K562 (cell line): Measurements from ENCODE around the gene TUBGCP5. TPM values are rescaled to one million over a fixed set of nuclear protein-coding genes. Genes with fewer than 3 reads are reported as not detected.

Experiments used
- BRCA1 ChIP-seq, 2 experiments: fragments of 450-650 bp in 1 of 2; sonication (generic) in 1 of 2; formaldehyde crosslinking in 1 of 2; IDR thresholded peaks; 2 replicates each; pipeline versions ENCODE4 v1.5.0 to v1.6.1; 2017 to 2020; ENCODE audit warnings: mild to moderate bottlenecking in 1 of 2, missing genetic modification reagents in 1 of 2
- CAMTA2 ChIP-seq: fragments of 250-450 bp; sonication (Bioruptor Pico); conservative IDR thresholded peaks from 2 replicates; pipeline ENCODE4 v1.5.1; 2022
- CXXC5 ChIP-seq: fragments of 250-450 bp; sonication (Bioruptor Pico); IDR thresholded peaks from 2 replicates; pipeline ENCODE4 v1.8.0; 2022; ENCODE audit warnings: inconsistent platforms, mild to moderate bottlenecking, moderate library complexity
- FOXA1 ChIP-seq: fragments of 450-650 bp; IDR thresholded peaks from 2 replicates; pipeline ENCODE4 v1.6.1; 2016; ENCODE audit warnings: mild to moderate bottlenecking, borderline replicate concordance
- GTF2F1 ChIP-seq: IDR thresholded peaks from 2 replicates; pipeline ENCODE4 v1.6.1; 2011; ENCODE audit warnings: low read depth, low read length, improper control_type of control experiment
- LCOR ChIP-seq: sonication (generic); formaldehyde crosslinking; IDR thresholded peaks from 2 replicates; pipeline ENCODE4 v1.8.0; 2022; ENCODE audit warnings: mild to moderate bottlenecking, missing genetic modification reagents
- MTA3 ChIP-seq: fragments of 450-650 bp; formaldehyde crosslinking; IDR thresholded peaks from 2 replicates; pipeline ENCODE4 v1.6.1; 2017; ENCODE audit warnings: mild to moderate bottlenecking, borderline replicate concordance
- SAFB ChIP-seq: fragments of 200-400 bp; formaldehyde crosslinking; IDR thresholded peaks from 2 replicates; pipeline ENCODE4 v1.6.1; 2017; ENCODE audit warnings: low read depth, low read length, borderline replicate concordance
- SMAD4 ChIP-seq: fragments of 250-450 bp; sonication (Bioruptor Pico); conservative IDR thresholded peaks from 2 replicates; pipeline ENCODE4 v1.8.0; 2021; ENCODE audit warnings: inconsistent platforms, mild to moderate bottlenecking, moderate library complexity
- TEAD1 ChIP-seq, 2 experiments: fragments of 450-650 bp in 1 of 2; sonication (generic) in 1 of 2; formaldehyde crosslinking; IDR thresholded peaks; 2 replicates each; pipeline versions ENCODE4 v1.4.0 to v1.8.0; 2020 to 2022; ENCODE audit warnings: mild to moderate bottlenecking in 2 of 2, missing genetic modification reagents in 1 of 2
- ZNF717 ChIP-seq: fragments of 250-450 bp; sonication (Bioruptor Pico); IDR thresholded peaks from 2 replicates; pipeline ENCODE4 v1.5.0; 2021
- polyA plus RNA-seq, 8 experiments: library from polyadenylated mRNA; depleted of rRNA in 4 of 8; stranded (reverse) in 5 of 8; unstranded in 3 of 8; fragments of >200 nt; fragmentation: Nextera tagmentation in 2 of 8; fragmentation: Illumina TruSeq in 1 of 8; extraction: Ambion mirVana in 2 of 8; extraction: Trizol in 1 of 8; gene quantifications; 2 replicates each; pipeline versions ENCODE4 v1.2.1 to v1.2.3, GENCODE V29; 2011 to 2014; ENCODE audit warnings: inconsistent platforms in 1 of 8, missing spikeins in 1 of 8
- total RNA-seq, 7 experiments: library from RNA; depleted of rRNA in 6 of 7; stranded (reverse); fragments of >200 nt in 6 of 7; fragmentation: Illumina TruSeq in 2 of 7; extraction: Trizol in 2 of 7; gene quantifications; 2 replicates each; pipeline versions ENCODE4 v1.2.1 to v1.2.3, GENCODE V29; 2011 to 2021; ENCODE audit warnings: low replicate concordance in 1 of 7
- TF ChIP-seq, protein P1 (sequence below): fragments of 200-800 bp; sonication (Bioruptor generic); IDR thresholded peaks from 2 replicates; pipeline ENCODE4 v1.6.1; 2017; ENCODE audit warnings: missing genetic modification characterization, missing compliant biosample characterization
- TF ChIP-seq, protein P2 (sequence below): fragments of 200-800 bp; sonication (Bioruptor generic); IDR thresholded peaks from 2 replicates; pipeline ENCODE4 v1.6.1; 2017; ENCODE audit warnings: missing genetic modification characterization, missing compliant biosample characterization
- TF ChIP-seq, protein P3 (sequence below): fragments of 150-350 bp; conservative IDR thresholded peaks from 2 replicates; pipeline ENCODE4 v1.6.1; 2014; ENCODE audit warnings: low read length
- TF ChIP-seq, protein P4 (sequence below), 2 experiments: IDR thresholded peaks; 2 replicates each; pipeline ENCODE4 v1.6.1; 2011; ENCODE audit warnings: borderline replicate concordance in 1 of 2, control low read depth in 1 of 2, low read depth in 1 of 2, low read length in 1 of 2, mild to moderate bottlenecking in 1 of 2, mixed read lengths in 1 of 2, moderate library complexity in 1 of 2; ENCODE audit not compliant: insufficient read depth in 1 of 2, insufficient read length in 1 of 2, poor library complexity in 1 of 2, severe bottlenecking in 1 of 2; ENCODE audit errors: extremely low read depth in 1 of 2
- TF ChIP-seq, protein P5 (sequence below): sonication (generic); formaldehyde crosslinking; IDR thresholded peaks from 2 replicates; pipeline ENCODE4 v1.5.0; 2020; ENCODE audit warnings: missing genetic modification reagents
- TF ChIP-seq, protein P6 (sequence below): fragments of 250-450 bp; sonication (Bioruptor Pico); IDR thresholded peaks from 2 replicates; pipeline ENCODE4 v1.8.0; 2021; ENCODE audit warnings: moderate library complexity, mild to moderate bottlenecking, inconsistent platforms

Gene TUBGCP5
- total and polyA plus RNA-seq, 9 of the 15 experiments (the other 6 are each of a cell fraction or from before 2014, with no cell fraction given) = 5.8 to 33.9 (median 23.2) TPM

DNA sequence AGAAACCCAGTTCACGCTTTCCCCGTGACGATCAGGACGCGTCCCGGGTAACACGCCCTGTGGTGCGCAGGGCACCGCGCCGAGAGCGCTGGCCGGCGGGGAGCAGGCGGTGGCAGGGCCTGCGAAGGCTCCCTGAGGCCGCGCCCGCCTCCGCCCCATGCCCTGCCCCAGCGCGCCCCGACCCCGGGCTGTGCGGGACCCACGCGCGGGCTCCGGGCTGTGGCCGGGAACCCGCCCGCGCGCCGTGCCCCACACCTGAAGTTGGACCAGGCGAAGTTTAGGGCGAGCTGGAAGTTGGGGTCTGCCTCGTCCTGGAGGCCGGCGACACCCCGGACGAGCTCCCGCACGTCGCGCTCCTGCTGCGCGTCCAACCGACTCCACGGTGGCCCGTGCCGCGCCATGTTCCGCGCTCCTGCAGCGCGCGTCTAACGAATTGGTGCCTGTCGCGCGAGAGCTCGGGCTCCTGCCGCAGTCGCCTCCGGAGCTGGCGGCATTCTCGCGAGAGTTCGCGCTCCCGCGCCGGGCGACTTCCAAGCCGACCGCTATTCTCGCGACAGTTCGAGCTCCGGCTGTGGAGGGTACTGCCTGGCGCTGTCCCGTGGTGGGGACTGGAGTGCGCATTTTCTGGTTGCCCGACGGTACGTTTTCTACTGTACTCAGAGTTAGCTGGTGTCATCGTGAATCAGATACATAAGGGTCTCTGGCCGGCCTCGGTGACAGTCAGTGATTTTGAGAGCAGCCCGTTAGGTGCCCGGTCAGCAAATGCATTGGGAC lies at the start of gene TUBGCP5 (continued):
- TF ChIP-seq LCOR (CRISPR knock-in tag) = no peak
- TF ChIP-seq BRCA1 (IDR thresholded peaks at IDR 0.05) = no peak
- TF ChIP-seq BRCA1 (CRISPR knock-in tag; IDR thresholded peaks at IDR 0.05) = no peak
- no peak for TF ChIP-seq CAMTA2
- TF ChIP-seq, protein P1, sequence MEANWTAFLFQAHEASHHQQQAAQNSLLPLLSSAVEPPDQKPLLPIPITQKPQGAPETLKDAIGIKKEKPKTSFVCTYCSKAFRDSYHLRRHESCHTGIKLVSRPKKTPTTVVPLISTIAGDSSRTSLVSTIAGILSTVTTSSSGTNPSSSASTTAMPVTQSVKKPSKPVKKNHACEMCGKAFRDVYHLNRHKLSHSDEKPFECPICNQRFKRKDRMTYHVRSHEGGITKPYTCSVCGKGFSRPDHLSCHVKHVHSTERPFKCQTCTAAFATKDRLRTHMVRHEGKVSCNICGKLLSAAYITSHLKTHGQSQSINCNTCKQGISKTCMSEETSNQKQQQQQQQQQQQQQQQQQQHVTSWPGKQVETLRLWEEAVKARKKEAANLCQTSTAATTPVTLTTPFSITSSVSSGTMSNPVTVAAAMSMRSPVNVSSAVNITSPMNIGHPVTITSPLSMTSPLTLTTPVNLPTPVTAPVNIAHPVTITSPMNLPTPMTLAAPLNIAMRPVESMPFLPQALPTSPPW (CRISPR knock-in tag) = no peak; the same call in 1 of the 2 replicates
- peak; percentile 92 for TF ChIP-seq SAFB
- TF ChIP-seq, protein P2, sequence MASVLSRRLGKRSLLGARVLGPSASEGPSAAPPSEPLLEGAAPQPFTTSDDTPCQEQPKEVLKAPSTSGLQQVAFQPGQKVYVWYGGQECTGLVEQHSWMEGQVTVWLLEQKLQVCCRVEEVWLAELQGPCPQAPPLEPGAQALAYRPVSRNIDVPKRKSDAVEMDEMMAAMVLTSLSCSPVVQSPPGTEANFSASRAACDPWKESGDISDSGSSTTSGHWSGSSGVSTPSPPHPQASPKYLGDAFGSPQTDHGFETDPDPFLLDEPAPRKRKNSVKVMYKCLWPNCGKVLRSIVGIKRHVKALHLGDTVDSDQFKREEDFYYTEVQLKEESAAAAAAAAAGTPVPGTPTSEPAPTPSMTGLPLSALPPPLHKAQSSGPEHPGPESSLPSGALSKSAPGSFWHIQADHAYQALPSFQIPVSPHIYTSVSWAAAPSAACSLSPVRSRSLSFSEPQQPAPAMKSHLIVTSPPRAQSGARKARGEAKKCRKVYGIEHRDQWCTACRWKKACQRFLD (CRISPR knock-in tag) = peak; percentile 23; the same call in 1 of the 2 replicates
- TF ChIP-seq, protein P3, sequence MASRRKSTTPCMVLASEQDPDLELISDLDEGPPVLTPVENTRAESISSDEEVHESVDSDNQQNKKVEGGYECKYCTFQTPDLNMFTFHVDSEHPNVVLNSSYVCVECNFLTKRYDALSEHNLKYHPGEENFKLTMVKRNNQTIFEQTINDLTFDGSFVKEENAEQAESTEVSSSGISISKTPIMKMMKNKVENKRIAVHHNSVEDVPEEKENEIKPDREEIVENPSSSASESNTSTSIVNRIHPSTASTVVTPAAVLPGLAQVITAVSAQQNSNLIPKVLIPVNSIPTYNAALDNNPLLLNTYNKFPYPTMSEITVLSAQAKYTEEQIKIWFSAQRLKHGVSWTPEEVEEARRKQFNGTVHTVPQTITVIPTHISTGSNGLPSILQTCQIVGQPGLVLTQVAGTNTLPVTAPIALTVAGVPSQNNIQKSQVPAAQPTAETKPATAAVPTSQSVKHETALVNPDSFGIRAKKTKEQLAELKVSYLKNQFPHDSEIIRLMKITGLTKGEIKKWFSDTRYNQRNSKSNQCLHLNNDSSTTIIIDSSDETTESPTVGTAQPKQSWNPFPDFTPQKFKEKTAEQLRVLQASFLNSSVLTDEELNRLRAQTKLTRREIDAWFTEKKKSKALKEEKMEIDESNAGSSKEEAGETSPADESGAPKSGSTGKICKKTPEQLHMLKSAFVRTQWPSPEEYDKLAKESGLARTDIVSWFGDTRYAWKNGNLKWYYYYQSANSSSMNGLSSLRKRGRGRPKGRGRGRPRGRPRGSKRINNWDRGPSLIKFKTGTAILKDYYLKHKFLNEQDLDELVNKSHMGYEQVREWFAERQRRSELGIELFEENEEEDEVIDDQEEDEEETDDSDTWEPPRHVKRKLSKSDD = peak; percentile 99
- no peak for TF ChIP-seq FOXA1
- TF ChIP-seq, protein P4, sequence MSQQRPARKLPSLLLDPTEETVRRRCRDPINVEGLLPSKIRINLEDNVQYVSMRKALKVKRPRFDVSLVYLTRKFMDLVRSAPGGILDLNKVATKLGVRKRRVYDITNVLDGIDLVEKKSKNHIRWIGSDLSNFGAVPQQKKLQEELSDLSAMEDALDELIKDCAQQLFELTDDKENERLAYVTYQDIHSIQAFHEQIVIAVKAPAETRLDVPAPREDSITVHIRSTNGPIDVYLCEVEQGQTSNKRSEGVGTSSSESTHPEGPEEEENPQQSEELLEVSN (IDR thresholded peaks at IDR 0.05; ENCODE audit: borderline replicate concordance in 1 of 2, extremely low read depth in 1 of 2, insufficient read depth in 1 of 2, insufficient read length in 1 of 2, low read depth in 1 of 2, low read length in 1 of 2, poor library complexity in 1 of 2, severe bottlenecking in 1 of 2) = peak; percentile 78 to 80
- 0 out of 2 replicates have a peak, but pooled peaks have one; percentile 31 for TF ChIP-seq SMAD4
- peak; percentile 81 for TF ChIP-seq MTA3
- 0 out of 2 replicates have a peak, but pooled peaks have one; percentile 39 for TF ChIP-seq GTF2F1
- TF ChIP-seq, protein P5, sequence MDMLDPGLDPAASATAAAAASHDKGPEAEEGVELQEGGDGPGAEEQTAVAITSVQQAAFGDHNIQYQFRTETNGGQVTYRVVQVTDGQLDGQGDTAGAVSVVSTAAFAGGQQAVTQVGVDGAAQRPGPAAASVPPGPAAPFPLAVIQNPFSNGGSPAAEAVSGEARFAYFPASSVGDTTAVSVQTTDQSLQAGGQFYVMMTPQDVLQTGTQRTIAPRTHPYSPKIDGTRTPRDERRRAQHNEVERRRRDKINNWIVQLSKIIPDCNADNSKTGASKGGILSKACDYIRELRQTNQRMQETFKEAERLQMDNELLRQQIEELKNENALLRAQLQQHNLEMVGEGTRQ (CRISPR knock-in tag) = no peak
- TF ChIP-seq TEAD1 (CRISPR knock-in tag; IDR thresholded peaks at IDR 0.05) = peak in 1 of 2 experiments; percentile 70; a peak in 2 of 4 replicates
- peak; percentile 89 for TF ChIP-seq CXXC5
- TF ChIP-seq ZNF717 (CRISPR knock-in tag) = no peak
- TF ChIP-seq, protein P6, sequence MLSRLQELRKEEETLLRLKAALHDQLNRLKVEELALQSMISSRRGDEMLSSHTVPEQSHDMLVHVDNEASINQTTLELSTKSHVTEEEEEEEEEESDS (CRISPR knock-in tag) = no peak
